ENCODE data around the gene PRUNE1.

The PRUNE1 gene, protein sequence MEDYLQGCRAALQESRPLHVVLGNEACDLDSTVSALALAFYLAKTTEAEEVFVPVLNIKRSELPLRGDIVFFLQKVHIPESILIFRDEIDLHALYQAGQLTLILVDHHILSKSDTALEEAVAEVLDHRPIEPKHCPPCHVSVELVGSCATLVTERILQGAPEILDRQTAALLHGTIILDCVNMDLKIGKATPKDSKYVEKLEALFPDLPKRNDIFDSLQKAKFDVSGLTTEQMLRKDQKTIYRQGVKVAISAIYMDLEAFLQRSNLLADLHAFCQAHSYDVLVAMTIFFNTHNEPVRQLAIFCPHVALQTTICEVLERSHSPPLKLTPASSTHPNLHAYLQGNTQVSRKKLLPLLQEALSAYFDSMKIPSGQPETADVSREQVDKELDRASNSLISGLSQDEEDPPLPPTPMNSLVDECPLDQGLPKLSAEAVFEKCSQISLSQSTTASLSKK

DNA sequence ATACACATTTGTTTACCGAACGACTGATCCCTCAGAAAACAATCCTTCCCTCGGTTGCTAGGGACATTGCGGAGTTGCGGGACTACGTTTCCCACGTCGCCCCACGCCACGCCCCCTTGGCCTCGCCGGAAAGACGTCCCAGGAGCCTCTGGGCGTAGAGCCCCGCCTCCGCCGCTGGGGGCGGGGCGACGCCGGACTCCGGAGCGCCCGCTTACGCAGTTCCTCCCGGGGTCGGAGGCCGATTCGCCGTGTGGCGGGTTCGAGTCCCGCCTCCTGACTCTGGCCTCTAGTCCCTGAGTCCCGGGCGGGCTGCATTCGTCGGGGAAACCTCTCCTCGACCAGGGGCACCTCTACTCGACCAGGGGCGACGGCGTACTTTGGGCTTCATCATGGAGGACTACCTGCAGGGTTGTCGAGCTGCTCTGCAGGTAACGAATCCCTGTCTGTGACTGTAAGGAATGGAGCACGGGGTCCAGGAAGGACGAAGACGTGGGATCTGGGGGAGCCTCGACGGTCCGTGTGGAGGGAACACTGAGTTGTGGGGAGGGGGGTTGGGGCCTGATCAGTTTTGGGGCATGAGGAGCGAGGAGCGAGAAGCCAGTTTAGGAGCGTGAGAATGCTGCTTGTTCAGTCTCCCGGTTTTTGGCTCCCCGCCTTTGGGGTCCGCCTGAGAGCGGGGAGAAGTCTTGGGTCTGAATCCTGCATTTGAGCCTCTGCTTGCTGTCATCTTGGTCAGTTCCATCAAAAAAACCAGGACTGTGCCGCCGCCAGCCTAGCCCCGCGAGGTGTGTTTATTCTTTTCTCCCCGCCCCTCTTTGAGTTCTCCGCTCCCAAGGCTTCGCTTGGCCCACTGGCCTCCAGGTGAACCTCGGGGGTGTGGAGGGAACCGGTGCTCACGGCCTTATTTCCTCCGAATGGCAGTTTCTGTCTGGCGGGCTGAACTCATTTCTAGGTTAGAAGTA is at the start of gene PRUNE1:
TSS of gene PRUNE1 (plus strand) at position 206 of the 962 bp plus-strand sequence. CDS start at position 390, 184 bp downstream.
- peak; percentile 99 for DNase-seq (ENCODE audit: low spot score)

DNA sequence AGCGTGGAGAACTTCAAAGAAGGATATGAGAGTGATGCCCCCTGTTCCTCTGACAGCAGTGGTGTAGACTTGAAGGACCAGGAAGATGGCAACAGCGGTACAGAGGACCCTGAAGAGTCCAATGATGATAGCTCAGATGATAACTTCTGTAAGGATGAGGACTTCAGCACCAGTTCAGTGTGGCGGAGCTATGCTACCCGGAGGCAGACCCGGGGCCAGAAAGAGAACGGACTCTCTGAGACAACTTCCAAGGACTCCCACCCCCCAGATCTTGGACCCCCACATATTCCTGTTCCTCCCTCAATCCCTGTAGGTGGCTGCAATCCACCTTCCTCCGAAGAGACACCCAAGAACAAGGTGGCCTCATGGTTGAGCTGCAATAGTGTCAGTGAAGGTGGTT is 47.6 kb upstream of the PRUNE1 start:
- no peak for DNase-seq (ENCODE audit: low spot score)

DNA sequence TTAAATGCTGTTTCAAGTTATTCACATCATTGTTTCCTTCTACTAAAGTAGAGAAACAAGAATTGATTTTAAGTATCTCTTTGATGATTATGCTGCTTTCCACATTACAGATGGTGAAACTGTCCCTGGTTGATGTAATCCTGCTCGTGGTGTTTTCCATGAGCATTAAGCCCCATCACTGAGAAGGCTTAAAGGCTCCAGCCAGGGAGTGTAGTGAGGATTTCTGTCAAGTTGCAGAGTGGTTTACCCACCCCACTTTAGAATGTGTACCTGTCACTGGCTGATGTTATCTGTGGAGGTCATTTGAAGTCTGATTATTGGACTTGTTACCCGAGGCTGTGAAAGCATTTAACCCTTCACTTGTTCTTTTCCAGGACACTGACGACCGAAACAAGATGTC is 46.5 kb upstream of the PRUNE1 start:
- DNase-seq (ENCODE audit: low spot score): peak; percentile 25

DNA sequence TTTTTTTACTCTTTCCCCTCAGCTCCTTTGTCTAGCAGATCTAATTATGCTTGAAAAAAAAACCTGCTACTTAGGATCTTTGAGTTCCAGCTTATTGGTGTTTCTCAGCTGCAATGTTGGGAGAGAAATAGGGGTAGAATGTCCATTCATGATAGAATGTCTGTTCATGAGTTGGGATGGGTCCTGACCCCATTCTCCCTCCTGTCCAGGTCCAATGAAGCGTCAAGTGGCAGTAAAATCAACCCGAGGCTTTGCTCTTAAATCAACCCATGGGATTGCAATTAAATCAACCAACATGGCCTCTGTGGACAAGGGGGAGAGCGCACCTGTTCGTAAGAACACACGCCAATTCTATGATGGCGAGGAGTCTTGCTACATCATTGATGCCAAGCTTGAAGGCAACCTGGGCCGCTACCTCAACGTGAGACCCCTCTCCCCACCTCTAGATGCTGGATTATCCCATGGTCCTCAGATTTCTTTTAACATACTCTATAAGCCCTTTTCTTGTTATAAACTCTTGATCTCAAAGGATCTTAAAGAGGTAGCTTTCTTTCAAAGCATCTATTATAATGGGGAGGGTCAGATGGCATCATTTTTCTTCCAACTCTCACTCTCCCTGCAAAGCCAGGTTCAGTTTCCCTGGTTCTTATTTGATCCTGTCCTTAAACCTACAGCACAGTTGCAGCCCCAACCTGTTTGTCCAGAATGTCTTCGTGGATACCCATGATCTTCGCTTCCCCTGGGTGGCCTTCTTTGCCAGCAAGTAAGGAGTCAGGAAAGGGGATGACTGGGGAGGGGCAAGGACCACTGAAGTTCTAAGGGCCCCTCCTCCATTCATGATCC is 44.7 kb upstream of the PRUNE1 start:
- no peak for DNase-seq (ENCODE audit: low spot score)

DNA sequence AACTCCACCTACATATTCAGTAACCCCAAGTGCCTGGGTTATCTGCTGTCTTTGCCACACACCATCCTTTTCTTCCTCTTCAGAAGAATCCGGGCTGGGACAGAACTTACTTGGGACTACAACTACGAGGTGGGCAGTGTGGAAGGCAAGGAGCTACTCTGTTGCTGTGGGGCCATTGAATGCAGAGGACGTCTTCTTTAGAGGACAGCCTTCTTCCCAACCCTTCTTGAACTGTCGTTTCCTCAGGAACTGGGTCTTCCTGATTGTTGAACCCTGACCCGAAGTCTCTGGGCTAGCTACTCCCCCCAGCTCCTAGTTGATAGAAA is 44.1 kb upstream of the PRUNE1 start:
- DNase-seq (ENCODE audit: low spot score): no peak

DNA sequence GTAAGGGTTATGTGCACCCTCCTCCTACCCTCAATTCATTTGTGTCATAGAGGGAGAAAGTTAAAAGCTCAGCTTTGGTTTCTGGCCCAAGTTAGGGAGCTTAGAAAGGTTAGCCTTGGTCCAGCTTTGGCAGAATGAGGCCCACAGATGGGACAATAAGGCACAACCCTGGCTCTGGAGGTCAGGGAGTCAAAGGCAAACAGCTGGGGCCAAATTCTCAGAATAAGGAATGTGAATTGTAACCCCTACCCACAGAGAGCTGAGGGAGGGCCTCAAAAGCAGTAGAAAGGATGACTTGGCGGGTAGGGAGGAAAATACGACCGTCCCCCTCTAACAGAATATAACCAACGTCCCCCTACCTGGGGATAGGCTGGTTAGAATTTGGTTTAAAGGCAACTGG is 42.6 kb upstream of the PRUNE1 start:
- no peak for DNase-seq (ENCODE audit: low spot score)

DNA sequence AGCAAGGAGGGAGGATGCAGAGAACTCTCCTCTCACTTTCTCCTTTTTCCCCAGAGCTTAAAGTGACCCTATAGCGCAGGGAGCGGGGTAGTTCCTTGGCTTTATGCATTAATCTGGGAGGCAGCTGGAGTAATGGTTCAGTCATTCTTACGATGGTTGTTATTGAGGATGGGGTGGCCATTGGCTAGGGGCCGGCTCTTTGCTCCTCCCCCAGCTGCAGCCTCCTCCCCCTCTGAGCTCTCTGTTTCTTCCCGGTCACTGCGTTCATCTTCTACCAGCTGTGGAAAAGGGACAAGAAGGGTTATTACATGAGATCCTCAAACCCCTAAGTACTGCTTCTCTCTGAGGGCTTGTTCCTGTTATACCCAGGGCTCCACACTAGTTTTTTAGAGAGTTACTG is 42.2 kb upstream of the PRUNE1 start:
- no peak for DNase-seq (ENCODE audit: low spot score)

DNA sequence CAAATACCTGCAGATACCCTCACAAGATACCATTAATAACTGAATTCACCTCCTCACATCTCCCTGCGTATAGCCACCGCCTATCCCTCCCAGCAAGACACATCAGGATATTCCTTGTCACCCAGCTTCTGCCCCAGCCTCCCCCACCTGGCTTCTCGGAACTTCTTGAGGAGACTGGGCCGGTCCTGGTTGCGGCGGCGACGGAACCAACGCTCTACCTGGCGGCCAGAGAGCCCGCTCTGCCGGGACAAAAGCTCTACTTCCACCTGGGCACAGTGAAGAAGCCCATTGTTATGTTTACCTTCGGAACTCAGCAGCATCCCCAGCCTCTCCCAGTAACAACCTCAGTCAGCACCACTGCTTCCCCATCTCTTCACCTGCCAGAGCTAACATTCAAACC is 40.3 kb upstream of the PRUNE1 start:
- DNase-seq (ENCODE audit: low spot score): no peak

DNA sequence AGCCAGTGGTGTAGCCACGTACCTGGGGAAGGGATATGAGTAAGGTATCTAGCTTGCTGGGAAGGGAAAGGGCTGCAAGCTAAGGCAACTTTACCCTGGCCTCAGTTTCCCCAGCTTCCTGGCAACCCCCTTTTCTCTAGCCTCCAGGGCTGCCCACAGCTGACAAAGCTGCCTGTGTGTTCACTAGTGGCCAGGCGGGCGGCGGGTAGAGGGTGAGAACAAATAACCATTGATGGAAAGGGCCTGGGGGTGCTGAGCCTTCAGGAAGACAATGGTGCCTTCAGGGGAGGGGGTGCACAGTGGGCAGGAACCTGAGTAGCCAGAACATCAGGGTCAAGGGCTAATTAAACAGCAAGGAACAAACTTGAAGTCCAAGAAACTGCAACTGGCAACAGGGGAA is 39.8 kb upstream of the PRUNE1 start:
- no peak for DNase-seq (ENCODE audit: low spot score)

DNA sequence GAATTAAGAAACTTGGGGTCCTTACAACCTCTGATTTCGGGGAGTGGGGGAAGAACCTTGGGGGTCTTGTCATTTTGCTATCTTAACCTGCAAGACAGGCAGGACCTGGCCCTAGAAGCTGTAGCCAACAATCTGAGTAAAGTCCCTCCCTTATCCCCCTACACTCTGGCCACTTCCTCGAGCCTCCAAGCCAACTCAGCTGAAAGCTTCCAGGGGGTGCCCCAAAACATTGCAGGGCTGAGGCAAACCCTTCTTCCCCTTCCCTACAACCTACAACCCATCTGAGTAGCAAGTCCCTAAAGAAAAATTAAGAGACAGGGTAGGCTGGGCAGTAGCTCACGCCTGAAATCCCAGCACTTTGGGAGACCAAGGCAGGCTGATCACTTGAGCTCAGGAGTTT is 38.6 kb upstream of the PRUNE1 start:
- no peak for DNase-seq (ENCODE audit: low spot score)

DNA sequence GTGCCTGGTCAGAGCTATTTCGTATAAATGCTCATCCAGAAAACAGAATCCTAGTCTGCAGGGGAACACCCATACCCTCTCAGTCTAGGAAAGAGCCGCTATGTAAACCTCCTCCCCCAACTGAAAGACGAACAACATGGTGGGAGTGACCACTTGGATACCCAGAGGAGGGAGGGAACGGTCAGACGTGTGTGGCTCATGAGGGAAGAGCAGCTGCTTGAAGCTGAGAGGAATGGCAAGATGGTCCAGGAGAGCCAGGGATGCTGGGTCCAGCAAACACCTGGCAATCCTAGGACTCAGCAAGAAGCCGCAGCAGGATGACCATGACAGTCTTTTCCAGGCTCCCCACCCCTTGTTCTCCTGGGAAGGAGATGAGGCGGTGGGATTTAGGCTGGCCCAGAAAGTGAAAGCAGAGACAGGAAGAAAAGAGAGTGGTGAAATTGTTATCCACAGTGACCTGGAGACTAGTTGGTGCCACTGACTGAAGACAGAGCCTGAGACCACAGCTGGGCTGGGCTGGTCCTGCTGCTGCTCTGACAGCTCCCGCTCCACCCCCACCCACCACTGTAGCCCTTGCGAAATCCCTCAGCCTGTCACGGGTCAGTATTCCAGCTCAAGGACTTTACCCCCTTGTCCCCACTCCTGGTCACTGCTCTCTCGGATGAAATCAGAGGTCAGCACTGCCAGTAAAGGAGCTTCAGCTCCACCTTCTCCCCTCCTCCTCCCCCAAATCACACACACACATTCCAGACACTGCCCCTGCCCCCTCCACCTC is 37.3 kb upstream of the PRUNE1 start:
- DNase-seq (ENCODE audit: low spot score): peak; percentile 79

DNA sequence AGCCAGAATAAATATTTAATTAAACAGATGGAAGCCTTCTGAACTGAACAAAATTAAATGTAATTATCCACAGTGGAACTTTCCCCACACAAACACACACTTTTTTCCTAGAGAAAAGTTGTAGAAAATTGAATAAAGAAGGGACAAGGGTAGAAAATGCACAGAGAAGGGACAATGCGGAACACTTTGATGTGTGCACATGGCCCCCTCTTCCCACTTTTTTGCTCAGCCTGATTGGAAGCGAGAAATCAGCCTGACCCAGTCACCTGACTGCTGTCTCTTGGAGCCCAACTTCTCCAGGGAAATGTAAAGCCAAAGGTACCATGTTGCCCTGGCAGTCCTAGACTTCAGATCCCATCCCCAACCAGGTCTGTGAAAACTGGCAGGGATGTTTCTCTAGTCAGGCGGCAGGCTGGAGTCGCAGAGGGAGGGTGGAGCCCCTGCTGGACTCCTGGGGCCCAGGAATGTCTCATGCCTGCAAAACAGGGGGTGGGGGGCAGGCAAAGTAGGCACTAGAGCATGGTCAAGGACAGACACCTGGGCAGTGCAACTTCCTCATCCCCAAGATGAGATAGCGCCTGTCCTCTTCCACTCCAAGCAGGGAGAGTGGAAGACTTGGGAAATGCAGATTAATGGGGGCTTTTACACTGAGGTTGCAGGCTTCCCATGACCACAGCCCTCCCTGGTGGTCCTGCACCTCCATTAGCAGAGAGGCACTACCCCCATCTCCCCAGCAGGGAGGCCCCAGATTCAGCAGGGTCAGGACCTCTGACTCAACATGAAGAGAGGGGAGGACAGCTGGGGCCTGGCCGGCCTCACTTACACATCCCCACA is 36.4 kb upstream of the PRUNE1 start:
- no peak for DNase-seq (ENCODE audit: low spot score)

DNA sequence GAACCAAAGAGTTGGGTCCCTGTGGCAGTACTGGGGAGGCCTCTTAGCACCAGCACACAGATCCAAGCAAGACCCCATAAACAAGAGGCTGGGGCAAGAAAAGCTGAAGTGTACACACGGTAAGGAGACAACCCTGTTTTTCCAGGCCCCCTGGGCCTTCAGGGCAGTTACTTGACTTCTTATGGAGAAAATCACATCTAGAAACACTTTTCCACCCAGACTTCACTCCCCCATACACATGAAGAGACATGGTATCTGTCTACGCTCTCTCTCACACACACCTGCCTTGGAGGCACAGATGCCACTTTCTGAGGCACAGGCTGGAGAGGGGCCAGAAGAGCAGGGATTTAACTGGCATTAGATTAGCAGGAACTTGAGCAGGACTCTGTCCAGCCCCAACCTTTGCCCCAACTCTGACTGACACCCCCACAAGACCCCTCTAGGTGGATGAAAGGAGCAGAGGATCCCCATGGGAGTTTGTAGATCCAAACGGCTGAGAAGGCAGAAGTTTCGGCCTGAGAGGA is 35.8 kb upstream of the PRUNE1 start:
- no peak for DNase-seq (ENCODE audit: low spot score)

DNA sequence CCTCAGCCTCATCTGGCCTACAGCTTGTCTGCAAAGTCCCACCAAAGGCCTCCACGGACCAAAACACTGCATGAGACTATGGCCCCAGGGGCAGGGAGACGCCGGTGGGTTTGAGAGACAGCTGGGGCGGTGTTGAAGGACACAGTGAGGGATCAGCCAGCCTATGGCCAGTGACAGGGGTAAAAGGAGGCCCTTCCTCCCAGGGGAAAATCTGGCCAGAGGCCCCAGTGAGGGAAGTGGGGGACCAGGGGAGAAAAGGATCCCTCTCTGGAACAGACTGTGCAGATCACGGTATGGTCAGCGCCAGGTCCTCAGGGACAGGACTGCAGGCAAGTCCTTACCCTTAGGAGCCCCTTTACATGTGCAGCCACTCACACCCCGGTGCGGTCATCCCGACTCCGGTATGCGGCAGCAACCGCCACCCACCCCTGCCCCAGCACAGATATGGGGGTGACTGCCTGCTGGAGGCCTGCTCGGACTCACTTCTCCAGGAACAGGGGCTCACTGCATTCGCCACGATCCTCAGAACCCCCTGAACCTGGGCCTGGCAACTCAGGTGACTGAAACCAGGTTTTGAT is 34.9 kb upstream of the PRUNE1 start:
- no peak for DNase-seq (ENCODE audit: low spot score)

DNA sequence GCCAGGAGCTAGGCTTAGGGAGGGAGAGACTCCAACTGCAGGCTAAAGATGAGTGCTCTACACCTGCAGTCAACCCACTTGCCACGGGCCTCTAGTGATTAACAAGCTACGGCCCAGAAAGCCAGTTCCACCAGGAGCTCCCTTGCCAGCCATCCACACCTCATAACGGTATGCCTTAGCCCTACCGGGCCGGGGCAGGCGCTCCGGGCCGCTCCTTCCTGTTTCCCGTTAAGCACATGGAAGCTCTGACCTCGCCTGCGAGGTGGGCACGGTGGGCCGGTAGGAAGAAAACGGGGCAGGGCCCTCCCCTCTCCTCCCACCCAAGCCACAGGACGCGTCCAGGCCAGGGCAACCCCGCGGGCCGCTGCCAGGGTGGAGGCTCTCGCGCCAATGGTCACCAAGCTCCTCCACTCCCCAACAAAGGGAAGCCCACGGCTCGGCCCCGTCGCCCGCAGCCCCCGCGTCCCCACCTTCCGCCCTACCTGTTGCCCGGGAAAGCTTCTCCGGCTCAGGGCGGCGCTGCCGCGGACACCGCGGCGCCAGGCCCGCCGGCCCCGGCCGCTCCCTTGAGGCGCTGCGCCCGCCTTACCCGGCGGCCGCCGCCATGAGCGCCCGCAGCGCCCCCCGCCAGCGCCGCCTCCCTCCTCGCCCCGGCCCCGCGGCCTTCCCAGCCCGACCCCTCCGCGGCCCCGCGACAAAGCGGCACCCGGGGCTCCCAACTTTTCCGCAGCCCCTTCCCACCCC is 34.2 kb upstream of the PRUNE1 start:
- peak; percentile 59 for DNase-seq (ENCODE audit: low spot score)

DNA sequence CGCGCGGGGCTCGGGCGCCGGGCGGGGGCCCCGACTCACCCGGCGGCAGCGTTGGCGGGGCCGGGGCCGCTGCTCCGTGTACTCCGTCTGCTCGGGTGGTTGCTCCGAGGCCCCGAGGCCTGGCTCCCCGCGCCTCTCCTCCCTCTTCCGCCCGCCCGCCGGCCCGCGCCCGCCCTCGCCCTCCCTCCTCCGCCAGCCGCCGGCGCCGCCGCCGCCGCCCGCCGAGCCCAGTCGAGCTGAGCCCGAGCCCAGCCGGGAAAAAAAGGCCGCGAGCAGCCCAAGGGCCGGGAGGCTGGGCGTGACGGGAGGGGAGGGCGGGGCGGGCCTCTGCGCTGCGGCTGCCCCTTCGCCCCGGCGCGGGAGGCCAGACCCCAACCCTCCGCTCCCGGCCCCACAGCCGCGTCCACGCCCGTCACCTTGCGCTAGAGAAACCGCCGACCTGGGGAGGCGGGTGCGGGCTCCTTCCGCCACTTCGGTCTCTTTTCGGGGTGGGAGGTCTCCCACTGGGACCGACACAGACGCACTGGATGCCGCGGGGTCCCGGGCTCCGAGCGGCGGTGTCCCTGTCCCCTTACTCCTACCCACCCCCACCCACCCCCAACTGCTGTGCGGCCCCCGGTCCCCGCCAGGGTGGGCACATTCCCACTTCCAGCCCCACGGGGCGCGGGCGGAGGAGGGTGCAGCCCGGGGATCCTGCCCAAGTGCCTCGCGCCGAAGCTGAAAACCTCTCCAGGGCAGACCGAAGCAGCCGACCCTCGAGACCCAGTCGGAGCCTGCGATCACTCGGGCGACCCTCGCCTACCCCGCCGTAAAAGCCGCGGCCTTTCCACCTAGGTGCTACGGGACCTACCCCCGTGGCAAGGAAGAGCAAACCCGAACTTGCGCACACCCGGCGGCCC is 33.4 kb upstream of the PRUNE1 start, which contains the start of gene CERS2:
TSS of gene CERS2 (minus strand) at position 256 of the 899 bp plus-strand sequence. CDS start 5,745 bp downstream, outside the sequence.
- DNase-seq (ENCODE audit: low spot score): peak; percentile 94

DNA sequence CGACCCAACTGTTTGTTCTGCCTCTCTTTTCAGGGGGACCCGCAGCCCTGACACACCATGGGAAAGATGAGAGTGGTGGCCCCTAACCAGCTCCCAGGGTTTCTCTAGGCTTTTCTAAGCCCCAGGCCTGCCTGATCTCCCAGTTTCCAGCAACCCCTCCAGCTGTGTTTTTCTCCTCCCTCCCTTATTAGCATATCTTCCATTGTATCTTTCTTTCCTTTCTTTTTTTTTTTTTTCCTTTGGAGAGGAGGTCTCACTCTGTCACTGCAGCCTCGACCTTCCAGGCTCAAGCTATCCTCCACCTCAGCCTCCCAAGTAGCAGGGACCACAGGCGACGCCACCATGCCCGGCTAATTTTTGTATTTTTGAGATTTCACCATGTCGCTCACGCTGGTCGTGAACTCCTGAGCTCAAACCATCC is 31.8 kb upstream of the PRUNE1 start:
- no peak for DNase-seq (ENCODE audit: low spot score)

All from AG20443 (cell line).